MM.1S (cell line): Measurements from ENCODE around the gene ZNF778.

Experiments used
- EZH2 ChIP-seq: fragments of 300-600 bp; sonication (generic); optimal IDR thresholded peaks from 2 replicates; pipeline ENCODE3; 2017; ENCODE audit warnings: low read depth, mild to moderate bottlenecking, antibody characterized with exemption, low read length, mixed read lengths
- EZH2phosphoT487 ChIP-seq: fragments of 300-600 bp; sonication (generic); IDR thresholded peaks from 2 replicates; pipeline ENCODE4 v1.6.1; 2018; ENCODE audit warnings: antibody characterized with exemption, low read length
- TF ChIP-seq, protein P1 (sequence below): fragments of 300-600 bp; sonication (generic); IDR thresholded peaks from 2 replicates; pipeline ENCODE4 v1.5.1; 2016; ENCODE audit warnings: antibody characterized with exemption, low read length, mixed read lengths

DNA sequence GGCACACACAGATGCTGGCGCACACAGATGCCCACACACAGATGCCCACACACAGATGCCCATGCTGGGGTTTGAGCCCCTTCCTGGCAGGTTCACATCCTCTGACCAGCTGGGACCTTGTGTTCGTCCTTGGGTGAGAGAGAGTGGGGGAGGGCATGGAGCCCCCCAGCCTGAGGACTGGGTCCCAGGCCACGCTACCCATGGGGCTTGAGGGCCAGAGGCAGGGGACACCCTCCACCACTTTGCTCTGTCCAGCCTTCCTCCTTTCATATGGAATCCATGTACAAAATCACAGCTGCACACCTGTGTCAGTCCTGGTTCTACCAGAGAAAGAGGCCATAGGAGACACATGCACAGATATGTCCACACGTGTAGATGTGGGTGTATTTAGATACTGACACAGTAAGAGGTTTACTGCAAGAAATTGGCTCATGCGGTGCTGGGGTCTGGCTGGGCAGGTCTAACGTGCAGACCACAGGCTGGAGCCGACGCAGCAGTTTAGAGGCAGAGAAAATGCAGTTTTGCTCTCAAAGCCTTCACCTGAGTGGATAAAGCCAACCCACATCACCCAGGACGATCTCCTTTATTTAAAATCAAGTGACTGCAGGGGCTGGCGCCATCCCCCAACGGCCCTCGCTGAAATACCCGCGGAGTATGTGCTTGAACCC lies 28.0 kb upstream of the ZNF778 start:
- TF ChIP-seq, protein P1, sequence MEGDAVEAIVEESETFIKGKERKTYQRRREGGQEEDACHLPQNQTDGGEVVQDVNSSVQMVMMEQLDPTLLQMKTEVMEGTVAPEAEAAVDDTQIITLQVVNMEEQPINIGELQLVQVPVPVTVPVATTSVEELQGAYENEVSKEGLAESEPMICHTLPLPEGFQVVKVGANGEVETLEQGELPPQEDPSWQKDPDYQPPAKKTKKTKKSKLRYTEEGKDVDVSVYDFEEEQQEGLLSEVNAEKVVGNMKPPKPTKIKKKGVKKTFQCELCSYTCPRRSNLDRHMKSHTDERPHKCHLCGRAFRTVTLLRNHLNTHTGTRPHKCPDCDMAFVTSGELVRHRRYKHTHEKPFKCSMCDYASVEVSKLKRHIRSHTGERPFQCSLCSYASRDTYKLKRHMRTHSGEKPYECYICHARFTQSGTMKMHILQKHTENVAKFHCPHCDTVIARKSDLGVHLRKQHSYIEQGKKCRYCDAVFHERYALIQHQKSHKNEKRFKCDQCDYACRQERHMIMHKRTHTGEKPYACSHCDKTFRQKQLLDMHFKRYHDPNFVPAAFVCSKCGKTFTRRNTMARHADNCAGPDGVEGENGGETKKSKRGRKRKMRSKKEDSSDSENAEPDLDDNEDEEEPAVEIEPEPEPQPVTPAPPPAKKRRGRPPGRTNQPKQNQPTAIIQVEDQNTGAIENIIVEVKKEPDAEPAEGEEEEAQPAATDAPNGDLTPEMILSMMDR = no peak
- TF ChIP-seq EZH2phosphoT487 = no peak
- no peak for TF ChIP-seq EZH2
